Caco-2 (cell line): ENCODE results near the gene SORBS1. TPM values are rescaled to one million over a fixed set of nuclear protein-coding genes. Genes with fewer than 3 reads are reported as not detected.

Source experiments
- BruUV-seq: library from RNA; stranded (reverse); fragments of 400-500 nt; replicated peaks from 2 replicates; lab custom pipeline; 2021; lab: Mats Ljungman, UMichigan
- CTCF ChIA-PET: fragments of 300-600 bp; sonication (Branson Sonifier 250); formaldehyde crosslinking; loops from one replicate; lab custom pipeline; 2022; ENCODE audit warnings: antibody characterized with exemption; lab: Charles Lee
- POLR2A ChIA-PET: fragments of 300-600 bp; sonication (Branson Sonifier 250); formaldehyde crosslinking; loops from one replicate; lab custom pipeline; 2022; ENCODE audit warnings: antibody characterized with exemption; lab: Charles Lee
- DNase-seq, 2 experiments: peaks; one replicate each; pipeline versions ENCODE4 v3.0.0 to v3.0.0-alpha.2; 2020 to 2022
- H3K27me3 ChIP-seq: replicated peaks from 2 replicates; pipeline ENCODE4 v1.6.0; 2011; ENCODE audit warnings: low read length; ENCODE audit not compliant: control insufficient read depth, insufficient read depth
- H3K36me3 ChIP-seq: 2 replicates; pipeline ENCODE4 v1.5.1; 2011; ENCODE audit warnings: low read length; ENCODE audit not compliant: control insufficient read depth, insufficient read depth
- H3K4me1 ChIP-seq: fragments of 250-450 bp; sonication (Bioruptor Pico); 2 replicates; pipeline ENCODE4 v1.5.1; 2020; ENCODE audit warnings: mild to moderate bottlenecking
- H3K4me3 ChIP-seq: 2 replicates; pipeline ENCODE4 v1.5.1; 2011; ENCODE audit warnings: low read depth, mild to moderate bottlenecking, control low read depth, low read length
- H3K9me3 ChIP-seq: fragments of 250-450 bp; sonication (Bioruptor Pico); 2 replicates; pipeline ENCODE4 v1.5.1; 2020; ENCODE audit warnings: mild to moderate bottlenecking, moderate library complexity
- H3K27ac Mint-ChIP-seq: one replicate; pipeline ENCODE4 v1.8.0; 2022; ENCODE audit warnings: mixed read lengths; ENCODE audit not compliant: unreplicated experiment
- H3K27me3 Mint-ChIP-seq: one replicate; pipeline ENCODE4 v1.8.0; 2022; ENCODE audit warnings: mixed read lengths; ENCODE audit not compliant: insufficient read depth, unreplicated experiment
- H3K36me3 Mint-ChIP-seq: one replicate; pipeline ENCODE4 v1.8.0; 2022; ENCODE audit warnings: mild to moderate bottlenecking, mixed read lengths; ENCODE audit not compliant: insufficient read depth, unreplicated experiment
- H3K4me1 Mint-ChIP-seq: one replicate; pipeline ENCODE4 v1.8.0; 2022; ENCODE audit warnings: low read depth, mixed read lengths; ENCODE audit not compliant: unreplicated experiment
- H3K4me3 Mint-ChIP-seq: one replicate; pipeline ENCODE4 v1.8.0; 2022; ENCODE audit warnings: mild to moderate bottlenecking, moderate library complexity, mixed read lengths; ENCODE audit not compliant: unreplicated experiment
- H3K9me3 Mint-ChIP-seq: one replicate; pipeline ENCODE4 v1.8.0; 2022; ENCODE audit warnings: mixed read lengths; ENCODE audit not compliant: unreplicated experiment
- CTCF ChIP-seq, 2 experiments: fragments of 200-600 bp in 1 of 2; IDR thresholded peaks; 1 replicate in 1 of 2; 2 replicates in 1 of 2; pipeline versions ENCODE4 v1.5.1 to v1.8.0; 2011 to 2022; ENCODE audit warnings: antibody characterized with exemption in 1 of 2, control low read depth in 1 of 2, inconsistent platforms in 1 of 2, low read depth in 1 of 2, low read length in 1 of 2, mild to moderate bottlenecking in 1 of 2, moderate library complexity in 1 of 2; ENCODE audit not compliant: insufficient read depth in 1 of 2, severe bottlenecking in 1 of 2, unreplicated experiment in 1 of 2
- intact Hi-C: fragments of 100-400 bp; cut with micrococcal nuclease; formaldehyde crosslinking; loops from one replicate; pipeline ENCODE4 v1.10.0; 2022; ENCODE audit not compliant: unreplicated experiment
- total RNA-seq: library from RNA; stranded (reverse); gene quantifications from 2 replicates; pipeline ENCODE4 v1.2.3, GENCODE V29; 2022

SORBS1 gene
- total RNA-seq, 1 experiment from 2014 or later = 39.3 TPM

- Mint-ChIP-seq H3K36me3 (peaks cover 18% of the 10 kb centered on the region), H3K9me3 (no peaks in the 10 kb centered on the region), H3K27ac (no peak overlapping the region), H3K4me3 (no peak overlapping the region), H3K4me1 (no peaks in the 10 kb centered on the region), H3K27me3 (no peaks in the 10 kb centered on the region)
- Histone ChIP-seq H3K4me1 (no peaks in the 10 kb centered on the region), H3K4me3 (no peak overlapping the region), H3K27me3 (no peaks in the 10 kb centered on the region), H3K36me3 (peaks cover 10% of the 10 kb centered on the region), H3K9me3 (no peaks in the 10 kb centered on the region)
- no TSS peak for BruUV-seq
- DNase-seq = no peak
- no peak for TF ChIP-seq CTCF (IDR thresholded peaks at IDR 0.05; ENCODE audit: insufficient read depth in 1 of 2, low read depth in 1 of 2, low read length in 1 of 2, severe bottlenecking in 1 of 2, unreplicated experiment in 1 of 2)
- ChIA-PET CTCF (interaction anchor here (1.1 kb wide), 1 partner anchor 11 kb away, joined by 3 read pairs; no protein-coding TSS in a partner anchor), POLR2A (no interaction called here)
- intact Hi-C loops = no loop called here
Observed at GRCh38 chr10:95404462-95404858, 156.7 kb downstream of the SORBS1 start.

- no peak for TF ChIP-seq CTCF (IDR thresholded peaks at IDR 0.05; ENCODE audit: insufficient read depth in 1 of 2, low read depth in 1 of 2, low read length in 1 of 2, severe bottlenecking in 1 of 2, unreplicated experiment in 1 of 2)
- H3K27me3 ChIP-seq = no peaks in the 10 kb centered on the region
- intact Hi-C loops = no loop called here
- no peaks in the 10 kb centered on the region for H3K4me1 ChIP-seq
- no peak overlapping the region for H3K4me3 Mint-ChIP-seq
- POLR2A ChIA-PET = no interaction called here
- CTCF ChIA-PET = interaction anchor here (1.1 kb wide), 1 partner anchor 12 kb away, joined by 3 read pairs; no protein-coding TSS in a partner anchor
- DNase-seq = no peak
- H3K4me1 Mint-ChIP-seq = no peaks in the 10 kb centered on the region
- no peaks in the 10 kb centered on the region for H3K9me3 ChIP-seq
- H3K36me3 ChIP-seq = peaks cover 10% of the 10 kb centered on the region
- H3K27ac Mint-ChIP-seq = no peak overlapping the region
- no TSS peak for BruUV-seq
- H3K27me3 Mint-ChIP-seq = no peaks in the 10 kb centered on the region
- peaks cover 17% of the 10 kb centered on the region for H3K36me3 Mint-ChIP-seq
- H3K9me3 Mint-ChIP-seq = no peaks in the 10 kb centered on the region
- no peak overlapping the region for H3K4me3 ChIP-seq
Observed at GRCh38 chr10:95403700-95404461, 157.3 kb downstream of the SORBS1 start.

GRCh38 chr10:95401704-95402469, 159.3 kb downstream of the SORBS1 start:
- BruUV-seq = no TSS peak
- DNase-seq = no peak
- H3K4me1 Mint-ChIP-seq = no peaks in the 10 kb centered on the region
- no peak overlapping the region for H3K27ac Mint-ChIP-seq
- intact Hi-C loops = no loop called here
- peaks cover 9% of the 10 kb centered on the region for H3K36me3 ChIP-seq
- CTCF ChIA-PET = no interaction called here
- POLR2A ChIA-PET = no interaction called here
- H3K36me3 Mint-ChIP-seq = peaks cover 13% of the 10 kb centered on the region
- TF ChIP-seq CTCF (IDR thresholded peaks at IDR 0.05; ENCODE audit: insufficient read depth in 1 of 2, low read depth in 1 of 2, low read length in 1 of 2, severe bottlenecking in 1 of 2, unreplicated experiment in 1 of 2) = no peak
- no peak overlapping the region for H3K4me3 Mint-ChIP-seq
- no peaks in the 10 kb centered on the region for H3K27me3 ChIP-seq
- H3K4me3 ChIP-seq = no peak overlapping the region
- H3K9me3 ChIP-seq = no peaks in the 10 kb centered on the region
- H3K27me3 Mint-ChIP-seq = no peaks in the 10 kb centered on the region
- no peaks in the 10 kb centered on the region for H3K9me3 Mint-ChIP-seq
- H3K4me1 ChIP-seq = no peaks in the 10 kb centered on the region
